Type B pancreatic cell (in vitro differentiated cells): ENCODE measurements around the gene BACE2. TPM values are rescaled to one million over a fixed set of nuclear protein-coding genes. Genes with fewer than 3 reads are reported as not detected.
"Not testable (repeated sequence)": the region's sequence is repeated elsewhere in the genome, so short reads cannot be mapped to it uniquely, and the experiment has no call there.

Experiments used
- DNase-seq: peaks from one replicate; pipeline ENCODE4 v3.0.0; 2021; ENCODE audit warnings: mixed read lengths; ENCODE audit not compliant: unreplicated experiment; ENCODE audit errors: extremely low spot score
- H3K27ac Mint-ChIP-seq: 2 replicates; pipeline ENCODE4 v1.8.0; 2021; ENCODE audit warnings: mild to moderate bottlenecking, mixed read lengths
- H3K27me3 Mint-ChIP-seq: 2 replicates; pipeline ENCODE4 v1.8.0; 2021; ENCODE audit warnings: mixed read lengths
- H3K36me3 Mint-ChIP-seq: 2 replicates; pipeline ENCODE4 v1.8.0; 2021; ENCODE audit warnings: mixed read lengths
- H3K4me1 Mint-ChIP-seq: one replicate; pipeline ENCODE4 v1.8.0; 2021; ENCODE audit warnings: mixed read lengths; ENCODE audit not compliant: unreplicated experiment
- H3K4me3 Mint-ChIP-seq: 2 replicates; pipeline ENCODE4 v1.8.0; 2021; ENCODE audit warnings: mild to moderate bottlenecking, mixed read lengths
- H3K9me3 Mint-ChIP-seq: 2 replicates; pipeline ENCODE4 v1.8.0; 2021; ENCODE audit warnings: mixed read lengths
- CTCF ChIP-seq: fragments of 200-600 bp; sonication (generic); conservative IDR thresholded peaks from 2 replicates; pipeline ENCODE4 v1.5.0; 2021; ENCODE audit warnings: antibody characterized with exemption, mild to moderate bottlenecking
- total RNA-seq: library from RNA; stranded (reverse); gene quantifications from 2 replicates; pipeline ENCODE4 v1.2.1, GENCODE V29; 2021; ENCODE audit warnings: low replicate concordance

BACE2 gene
- total RNA-seq, 1 donor from 2014 or later = 29.8 TPM

GRCh38 chr21:41188486-41189149 is 20.7 kb downstream of the BACE2 start:
- Mint-ChIP-seq H3K4me1 (no peaks in the 10 kb centered on the region), H3K36me3 (peaks cover 6% of the 10 kb centered on the region), H3K4me3 (no peak overlapping the region), H3K9me3 (peaks cover 7% of the 10 kb centered on the region), H3K27me3 (no peaks in the 10 kb centered on the region), H3K27ac (no peak overlapping the region)
- no peak for TF ChIP-seq CTCF
- no peak for DNase-seq

GRCh38 chr21:41189150-41189745 is 21.3 kb downstream of the BACE2 start:
- Mint-ChIP-seq H3K27me3 (no peaks in the 10 kb centered on the region), H3K4me1 (no peaks in the 10 kb centered on the region), H3K27ac (no peak overlapping the region), H3K9me3 (peaks cover 7% of the 10 kb centered on the region), H3K36me3 (peaks cover 6% of the 10 kb centered on the region), H3K4me3 (no peak overlapping the region)
- TF ChIP-seq CTCF = no peak
- DNase-seq = no peak

DNA sequence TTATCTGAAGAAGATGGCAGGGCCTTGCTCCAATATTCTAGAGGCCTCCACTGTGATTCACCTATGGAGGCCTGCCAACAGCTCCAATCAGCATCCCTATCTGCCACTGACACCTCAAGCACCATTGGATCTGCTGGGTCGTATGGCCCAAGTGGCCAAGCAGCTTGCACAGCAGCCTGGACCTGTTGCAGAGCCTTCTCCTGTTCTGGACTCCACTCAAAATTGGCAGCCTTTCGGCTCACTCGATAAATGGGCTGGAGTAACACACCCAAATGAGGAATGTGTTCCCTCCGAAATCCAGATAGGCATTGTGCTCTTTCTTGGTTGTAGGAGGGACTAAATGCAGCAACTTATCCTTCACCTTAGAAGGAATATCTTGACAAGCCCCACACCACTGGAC is 24.6 kb downstream of the BACE2 start:
- H3K27me3 Mint-ChIP-seq, H3K4me1 Mint-ChIP-seq, H3K4me3 Mint-ChIP-seq, H3K9me3 Mint-ChIP-seq, DNase-seq, H3K36me3 Mint-ChIP-seq, H3K27ac Mint-ChIP-seq: not testable (repeated sequence)

DNA sequence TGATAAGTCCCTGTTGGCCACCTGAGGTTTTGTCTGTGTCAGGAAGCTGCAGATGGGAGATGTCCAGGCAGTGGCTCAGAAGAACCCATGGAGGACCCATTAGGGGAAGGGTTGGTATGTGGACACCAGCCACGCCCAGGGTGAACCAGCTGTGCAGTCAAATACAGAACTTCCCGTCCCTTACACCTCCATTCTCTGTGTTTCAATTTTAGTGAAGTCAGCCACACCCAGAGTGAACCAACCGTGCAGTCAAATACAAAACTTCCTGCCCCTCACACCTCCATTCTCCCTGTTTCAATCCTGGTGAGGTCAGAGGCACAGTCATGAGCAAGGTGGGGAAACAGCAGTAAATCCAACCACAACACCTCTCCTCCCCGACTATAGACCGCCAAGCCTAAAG is 27.4 kb downstream of the BACE2 start:
- DNase-seq = no peak
- H3K4me1 Mint-ChIP-seq = no peaks in the 10 kb centered on the region
- H3K4me3 Mint-ChIP-seq = no peak overlapping the region
- H3K36me3 Mint-ChIP-seq = no peaks in the 10 kb centered on the region
- H3K9me3 Mint-ChIP-seq = no peaks in the 10 kb centered on the region
- no peak for TF ChIP-seq CTCF
- H3K27ac Mint-ChIP-seq = no peak overlapping the region
- no peaks in the 10 kb centered on the region for H3K27me3 Mint-ChIP-seq

DNA sequence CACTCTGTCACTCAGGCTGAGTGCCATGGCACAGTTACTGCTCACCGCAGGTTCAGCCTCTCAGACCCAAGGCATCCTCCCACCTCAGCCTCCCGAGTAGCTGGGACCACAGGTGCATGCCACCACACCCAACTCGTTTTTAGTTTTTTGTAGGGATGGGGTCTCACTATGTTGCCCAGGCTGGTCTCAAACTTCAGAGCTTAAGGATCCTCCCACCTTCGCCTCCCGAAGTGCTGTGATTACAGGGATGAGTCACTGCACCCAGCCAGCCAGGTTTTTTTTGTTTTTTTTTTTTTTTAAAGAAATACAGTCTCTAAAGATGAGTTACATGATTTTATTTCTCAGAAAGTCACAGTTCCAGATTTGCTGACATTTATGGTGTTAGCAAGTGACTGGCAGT is 29.0 kb downstream of the BACE2 start:
- Mint-ChIP-seq H3K36me3 (peaks cover 3% of the 10 kb centered on the region), H3K9me3 (no peaks in the 10 kb centered on the region), H3K27ac (no peak overlapping the region), H3K4me3 (no peak overlapping the region), H3K4me1 (no peaks in the 10 kb centered on the region), H3K27me3 (no peaks in the 10 kb centered on the region)
- TF ChIP-seq CTCF = no peak
- no peak for DNase-seq

GRCh38 chr21:41197582-41197981 is 29.6 kb downstream of the BACE2 start:
- Mint-ChIP-seq H3K4me1 (no peaks in the 10 kb centered on the region), H3K9me3 (no peaks in the 10 kb centered on the region), H3K36me3 (peaks cover 3% of the 10 kb centered on the region), H3K27ac (no peak overlapping the region), H3K4me3 (no peak overlapping the region), H3K27me3 (no peaks in the 10 kb centered on the region)
- no peak for TF ChIP-seq CTCF
- no peak for DNase-seq

GRCh38 chr21:41198647-41199046 is 30.7 kb downstream of the BACE2 start:
- not testable (repeated sequence) for H3K36me3 Mint-ChIP-seq, H3K4me1 Mint-ChIP-seq, H3K4me3 Mint-ChIP-seq

More at GRCh38 chr21:41198647-41199046, 30.7 kb downstream of the BACE2 start:
- H3K9me3 Mint-ChIP-seq, H3K27ac Mint-ChIP-seq, DNase-seq, H3K27me3 Mint-ChIP-seq: not testable (repeated sequence)
